Bronchial epithelial cell (primary cell): ENCODE results near the gene NPAS3. TPM values are rescaled to one million over a fixed set of nuclear protein-coding genes. Genes with fewer than 3 reads are reported as not detected.

Experiments used
- DNase-seq: peaks from one replicate; pipeline ENCODE4 v3.0.0-alpha.2; 2010; ENCODE audit warnings: low read depth
- FAIRE-seq: peaks from 2 replicates; lab custom pipeline; 2011; peaks lifted over from hg19 to GRCh38; lab: Jason Lieb, UNC
- H3K27me3 ChIP-seq: 2 replicates; pipeline ENCODE4 v1.5.1; 2011; ENCODE audit warnings: low read length; ENCODE audit not compliant: control insufficient read depth, insufficient read depth
- H3K36me3 ChIP-seq: 2 replicates; pipeline ENCODE4 v1.5.1; 2011; ENCODE audit warnings: low read length; ENCODE audit not compliant: control insufficient read depth, insufficient read depth
- H3K4me3 ChIP-seq: 2 replicates; pipeline ENCODE4 v1.5.1; 2011; ENCODE audit warnings: mild to moderate bottlenecking, low read depth, low read length, control low read depth
- total RNA-seq: library from RNA; depleted of rRNA; stranded (reverse); fragments of >200 nt; gene quantifications from 2 replicates; pipeline ENCODE4 v1.2.1, GENCODE V29; 2014
- TF ChIP-seq, protein P1 (sequence below): IDR thresholded peaks from 2 replicates; pipeline ENCODE4 v1.5.1; 2011; ENCODE audit warnings: mild to moderate bottlenecking, moderate library complexity, low read length, control low read depth, inconsistent platforms; ENCODE audit not compliant: insufficient read depth, severe bottlenecking

Gene NPAS3
- total RNA-seq, 1 donor from 2014 or later: not detected

DNA sequence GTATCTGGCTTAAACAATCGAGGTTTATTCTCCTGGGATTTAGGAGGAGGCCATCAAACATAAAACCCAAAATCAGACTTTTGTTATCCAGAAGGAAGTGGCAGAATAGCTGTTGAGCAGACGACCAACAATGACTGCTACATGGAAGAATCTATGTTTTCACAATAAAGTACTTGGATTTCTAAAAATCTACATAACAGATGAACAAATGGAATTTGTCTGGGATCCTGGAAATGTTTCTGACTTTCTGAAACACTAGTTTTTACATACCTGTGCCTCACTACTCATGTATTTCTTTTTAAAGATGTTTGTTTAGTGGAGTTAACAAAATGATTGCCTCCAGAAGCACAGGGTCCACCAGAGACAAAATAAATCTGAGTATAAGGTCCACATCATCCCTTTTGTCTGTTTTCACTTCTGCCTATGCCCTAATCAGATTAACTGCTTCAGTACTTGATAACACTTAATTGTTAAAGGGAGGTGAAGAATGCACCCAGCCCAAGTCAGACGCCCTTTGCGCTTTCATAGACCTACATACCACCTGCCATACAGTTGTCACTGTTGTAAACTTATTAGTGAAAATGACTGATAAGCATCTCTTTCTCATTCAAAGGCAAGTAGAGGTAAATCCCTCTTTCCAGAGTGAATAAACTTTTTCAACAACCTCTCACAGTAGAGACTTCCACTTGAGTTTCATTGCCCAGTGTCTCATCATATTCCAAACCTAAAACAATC is 847.6 kb downstream of the NPAS3 start:
- Histone ChIP-seq H3K4me3 (no peak overlapping the region), H3K27me3 (peaks cover 3% of the 10 kb centered on the region), H3K36me3 (no peaks in the 10 kb centered on the region)
- FAIRE-seq (peak; percentile 13), DNase-seq (no peak)
- TF ChIP-seq, protein P1, sequence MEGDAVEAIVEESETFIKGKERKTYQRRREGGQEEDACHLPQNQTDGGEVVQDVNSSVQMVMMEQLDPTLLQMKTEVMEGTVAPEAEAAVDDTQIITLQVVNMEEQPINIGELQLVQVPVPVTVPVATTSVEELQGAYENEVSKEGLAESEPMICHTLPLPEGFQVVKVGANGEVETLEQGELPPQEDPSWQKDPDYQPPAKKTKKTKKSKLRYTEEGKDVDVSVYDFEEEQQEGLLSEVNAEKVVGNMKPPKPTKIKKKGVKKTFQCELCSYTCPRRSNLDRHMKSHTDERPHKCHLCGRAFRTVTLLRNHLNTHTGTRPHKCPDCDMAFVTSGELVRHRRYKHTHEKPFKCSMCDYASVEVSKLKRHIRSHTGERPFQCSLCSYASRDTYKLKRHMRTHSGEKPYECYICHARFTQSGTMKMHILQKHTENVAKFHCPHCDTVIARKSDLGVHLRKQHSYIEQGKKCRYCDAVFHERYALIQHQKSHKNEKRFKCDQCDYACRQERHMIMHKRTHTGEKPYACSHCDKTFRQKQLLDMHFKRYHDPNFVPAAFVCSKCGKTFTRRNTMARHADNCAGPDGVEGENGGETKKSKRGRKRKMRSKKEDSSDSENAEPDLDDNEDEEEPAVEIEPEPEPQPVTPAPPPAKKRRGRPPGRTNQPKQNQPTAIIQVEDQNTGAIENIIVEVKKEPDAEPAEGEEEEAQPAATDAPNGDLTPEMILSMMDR: no peak

DNA sequence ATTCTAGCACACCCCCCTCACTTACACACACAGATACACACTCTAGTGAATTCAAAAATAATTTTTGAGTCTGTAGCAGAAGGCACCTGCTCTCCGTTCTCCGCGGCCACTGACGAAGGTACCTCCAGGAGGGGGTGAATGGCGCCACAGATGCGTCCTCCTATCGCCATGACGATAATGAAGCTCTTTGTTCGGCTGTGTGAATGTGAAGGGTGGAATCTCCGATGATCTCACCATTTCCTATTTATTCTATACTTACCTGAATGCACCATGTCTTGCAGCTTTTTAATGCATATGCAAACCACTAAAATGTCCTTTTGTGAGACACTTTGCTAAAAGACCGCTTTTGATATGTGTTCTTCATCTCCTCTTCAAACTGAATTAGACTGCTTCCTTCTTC is 849.5 kb downstream of the NPAS3 start:
- Histone ChIP-seq H3K4me3 (no peak overlapping the region), H3K27me3 (no peaks in the 10 kb centered on the region), H3K36me3 (no peaks in the 10 kb centered on the region)
- no peak for DNase-seq
- FAIRE-seq: no peak
- TF ChIP-seq, protein P1: no peak

DNA sequence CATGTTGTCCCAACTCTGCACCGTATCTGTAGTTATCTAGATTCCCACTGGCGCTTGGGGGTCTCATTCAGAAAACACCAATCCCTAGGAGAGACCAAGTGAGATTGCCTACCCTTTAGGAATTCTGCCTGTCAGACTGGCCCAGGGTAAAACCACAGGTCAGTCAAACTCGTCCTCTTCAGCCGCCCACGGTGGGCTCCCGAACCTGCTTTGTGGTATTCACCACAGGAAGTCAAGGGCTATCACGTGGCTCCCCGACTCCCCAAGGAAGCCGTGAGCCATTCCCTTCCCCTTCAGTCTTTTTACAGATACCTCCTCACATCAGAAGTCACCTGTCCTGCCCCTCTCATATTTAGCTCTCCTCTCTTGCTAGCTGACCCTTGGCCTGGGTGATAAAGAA is 852.3 kb downstream of the NPAS3 start:
- no peaks in the 10 kb centered on the region for H3K27me3 ChIP-seq
- no peak for FAIRE-seq
- no peak for DNase-seq
- H3K36me3 ChIP-seq: no peaks in the 10 kb centered on the region
- TF ChIP-seq, protein P1: no peak
- H3K4me3 ChIP-seq: no peak overlapping the region

DNA sequence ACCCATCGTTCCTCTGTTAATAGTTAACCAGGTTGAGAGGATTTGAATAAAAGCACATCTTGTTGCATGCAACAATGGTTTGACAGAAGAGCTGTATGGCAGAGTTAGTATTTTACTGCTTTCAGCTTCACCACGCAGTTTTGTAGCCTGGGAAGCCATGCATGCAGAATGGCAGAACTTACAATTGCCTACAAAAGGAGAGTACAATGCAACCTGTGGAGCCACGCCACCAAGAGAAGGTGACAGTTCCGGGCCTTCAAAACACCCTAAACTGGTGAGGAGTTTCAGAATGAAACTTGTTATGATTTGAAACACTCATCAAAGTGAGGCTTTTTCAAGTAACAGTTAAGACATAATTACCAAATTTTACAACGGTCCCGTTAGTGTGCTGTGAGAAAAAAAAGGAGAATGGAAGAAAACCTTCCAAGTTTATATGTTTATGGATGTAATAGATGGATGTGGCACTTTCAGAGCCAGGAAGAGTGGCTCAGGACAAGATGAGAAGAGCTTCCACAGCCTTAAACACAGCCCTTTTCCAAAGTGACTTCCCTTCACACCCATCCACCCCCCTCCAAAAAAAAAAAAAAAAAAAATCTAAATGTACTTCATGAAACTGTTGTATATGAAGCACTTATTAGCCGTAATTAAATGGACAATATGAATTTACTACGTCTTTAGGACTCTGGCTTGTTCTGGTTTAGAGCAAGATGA is 853.5 kb downstream of the NPAS3 start:
- DNase-seq: no peak
- H3K4me3 ChIP-seq: no peak overlapping the region
- no peaks in the 10 kb centered on the region for H3K27me3 ChIP-seq
- no peaks in the 10 kb centered on the region for H3K36me3 ChIP-seq
- FAIRE-seq: no peak
- TF ChIP-seq, protein P1: no peak

DNA sequence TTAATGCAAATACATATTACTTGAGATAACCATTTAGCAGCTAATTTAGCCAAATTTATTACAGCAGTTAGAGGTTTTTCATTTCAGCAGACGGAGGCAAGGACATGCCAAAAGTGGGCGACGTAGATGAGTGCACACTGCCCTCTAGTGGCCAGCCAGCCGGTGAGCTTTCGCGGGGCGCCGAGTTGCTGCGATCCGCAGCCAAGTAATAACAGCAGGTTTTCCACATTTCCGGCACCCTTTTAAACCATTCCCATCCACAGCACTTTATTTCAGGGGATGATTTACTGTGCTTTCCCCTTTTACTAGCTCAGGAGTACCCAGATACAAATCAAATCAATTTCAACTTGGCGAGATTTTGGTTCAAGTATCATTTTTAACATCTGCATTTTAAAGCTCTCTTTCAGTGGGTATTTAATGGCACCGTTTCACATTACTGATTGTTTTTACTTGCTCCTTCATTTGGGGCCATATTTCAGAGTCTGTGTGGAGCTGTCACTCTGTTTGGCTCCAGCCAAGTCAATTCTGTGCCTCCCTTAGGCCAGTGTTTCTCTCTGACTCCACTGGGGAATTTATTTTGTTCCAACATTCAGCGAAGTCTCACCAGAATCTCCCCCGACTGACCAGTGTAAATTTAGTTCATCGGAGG is 854.2 kb downstream of the NPAS3 start:
- peak; percentile 56 for DNase-seq
- Histone ChIP-seq H3K36me3 (no peaks in the 10 kb centered on the region), H3K27me3 (no peaks in the 10 kb centered on the region), H3K4me3 (no peak overlapping the region)
- FAIRE-seq: peak; percentile 28
- TF ChIP-seq, protein P1: peak; percentile 90
